Central memory CD4-positive, alpha-beta T cell (primary cell): Measurements from ENCODE around the gene PRKCE.
"Not testable (repeated sequence)": the region's sequence is repeated elsewhere in the genome, so short reads cannot be mapped to it uniquely, and the experiment has no call there.

Experiments used
- DNase-seq: peaks from one replicate; pipeline ENCODE4 v3.0.0; 2022

PRKCE gene

GRCh38 chr2:45896311-45896710, 244.8 kb downstream of the PRKCE start:
- DNase-seq = no peak

- DNase-seq = no peak
Observed at GRCh38 chr2:45897842-45898241, 246.4 kb downstream of the PRKCE start.

- no peak for DNase-seq
Observed at GRCh38 chr2:45898819-45899218, 247.3 kb downstream of the PRKCE start.

GRCh38 chr2:45899926-45900325, 248.5 kb downstream of the PRKCE start:
- no peak for DNase-seq

- no peak for DNase-seq
Observed at GRCh38 chr2:45901468-45902032, 250.1 kb downstream of the PRKCE start.

GRCh38 chr2:45902380-45902779, 250.9 kb downstream of the PRKCE start:
- no peak for DNase-seq

GRCh38 chr2:45902781-45903375, 251.4 kb downstream of the PRKCE start:
- DNase-seq = no peak

- no peak for DNase-seq
Observed at GRCh38 chr2:45904267-45904945, 252.9 kb downstream of the PRKCE start.

GRCh38 chr2:45904946-45905631, 253.6 kb downstream of the PRKCE start:
- DNase-seq = no peak

- no peak for DNase-seq
Observed at GRCh38 chr2:45905632-45905958, 254.1 kb downstream of the PRKCE start.

GRCh38 chr2:45907592-45907991, 256.1 kb downstream of the PRKCE start:
- DNase-seq = no peak

- DNase-seq = no peak
Observed at GRCh38 chr2:45908316-45909170, 257.1 kb downstream of the PRKCE start.

- no peak for DNase-seq
Observed at GRCh38 chr2:45909171-45909565, 257.7 kb downstream of the PRKCE start.

- no peak for DNase-seq
Observed at GRCh38 chr2:45909677-45910191, 258.3 kb downstream of the PRKCE start.

- no peak for DNase-seq
Observed at GRCh38 chr2:45910473-45911060, 259.1 kb downstream of the PRKCE start.

GRCh38 chr2:45911538-45911937, 260.1 kb downstream of the PRKCE start:
- DNase-seq = no peak

- no peak for DNase-seq
Observed at GRCh38 chr2:45912109-45912508, 260.6 kb downstream of the PRKCE start.

- DNase-seq = no peak
Observed at GRCh38 chr2:45913539-45913938, 262.1 kb downstream of the PRKCE start.

- no peak for DNase-seq
Observed at GRCh38 chr2:45915523-45915922, 264.0 kb downstream of the PRKCE start.

- not testable (repeated sequence) for DNase-seq
Observed at GRCh38 chr2:45917561-45918176, 266.2 kb downstream of the PRKCE start.

- DNase-seq = no peak
Observed at GRCh38 chr2:45918463-45919159, 267.1 kb downstream of the PRKCE start.
